GM10248 (cell line): Measurements from ENCODE around the gene SETD1A.
A peak's percentile ranks its signal among the peaks of the same experiment; 100 is the strongest.

Source experiments
- CTCF ChIA-PET: fragments of 300-600 bp; sonication (Branson Sonifier 250); formaldehyde crosslinking; extraction: SDS; loops from one replicate; lab custom pipeline; 2021; ENCODE audit warnings: antibody characterized with exemption; lab: Yijun Ruan, JAX
- POLR2A ChIA-PET: fragments of 350-650 bp; sonication (Branson Sonifier 250); formaldehyde crosslinking; extraction: SDS; loops from one replicate; lab custom pipeline; 2020; ENCODE audit warnings: antibody characterized with exemption; lab: Yijun Ruan, JAX
- DNase-seq: peaks from one replicate; pipeline ENCODE4 v3.0.0; 2012; ENCODE audit errors: extremely low spot score
- TF ChIP-seq, protein P1 (sequence below): IDR thresholded peaks from 2 replicates; pipeline ENCODE4 v1.5.1; 2012; ENCODE audit warnings: mild to moderate bottlenecking, low read depth; ENCODE audit errors: extremely low read depth, missing control alignments, control extremely low read depth

SETD1A gene

DNA sequence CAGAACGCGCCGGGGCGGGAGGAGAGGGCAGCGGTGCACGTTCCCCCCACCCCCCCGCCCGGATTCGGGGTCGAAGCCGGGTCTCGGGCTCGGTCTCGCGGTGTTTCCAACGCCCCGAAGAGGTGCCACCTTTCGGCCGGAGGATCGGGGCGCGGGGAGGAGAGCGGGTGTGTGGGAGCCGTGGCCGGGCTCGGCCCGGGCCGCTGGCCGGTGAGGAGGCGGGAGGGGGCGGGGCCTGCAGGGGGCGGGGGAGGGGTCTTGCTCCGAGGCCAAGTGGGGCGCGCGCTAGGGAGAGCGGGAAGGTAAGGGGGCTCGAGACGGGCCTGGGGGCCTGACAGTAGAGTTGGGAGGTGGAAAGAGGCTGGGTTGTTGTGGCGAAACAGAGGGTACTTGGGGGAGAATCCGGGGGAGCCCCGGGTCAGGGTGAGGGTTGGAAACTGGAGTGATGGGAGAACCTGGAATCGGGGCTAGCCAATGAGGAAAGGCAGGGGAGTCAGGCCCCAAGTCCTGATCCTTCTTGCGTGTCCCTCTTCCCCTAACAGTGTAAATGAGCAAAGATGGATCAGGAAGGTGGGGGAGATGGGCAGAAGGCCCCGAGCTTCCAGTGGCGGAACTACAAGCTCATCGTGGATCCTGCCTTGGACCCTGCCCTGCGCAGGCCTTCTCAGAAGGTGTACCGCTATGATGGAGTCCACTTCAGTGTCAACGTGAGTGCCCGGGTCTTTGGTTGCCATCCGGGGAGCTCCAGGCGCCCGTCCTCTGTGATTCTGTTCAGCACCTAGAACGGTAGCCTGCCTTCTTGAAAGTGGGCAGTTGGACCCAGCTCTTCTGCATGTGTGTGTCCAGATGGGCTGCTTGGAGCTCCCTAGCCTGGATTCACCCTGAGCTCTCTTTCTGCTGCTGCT lies 873 bp downstream of the SETD1A start:
- ChIA-PET POLR2A (no interaction called here), CTCF (interaction anchor here (0.7 to 1.4 kb wide), 2 partner anchors 103 to 910 kb away, joined by 3 to 4 read pairs; no protein-coding TSS in a partner anchor)
- peak; percentile 83 for DNase-seq
- TF ChIP-seq, protein P1, sequence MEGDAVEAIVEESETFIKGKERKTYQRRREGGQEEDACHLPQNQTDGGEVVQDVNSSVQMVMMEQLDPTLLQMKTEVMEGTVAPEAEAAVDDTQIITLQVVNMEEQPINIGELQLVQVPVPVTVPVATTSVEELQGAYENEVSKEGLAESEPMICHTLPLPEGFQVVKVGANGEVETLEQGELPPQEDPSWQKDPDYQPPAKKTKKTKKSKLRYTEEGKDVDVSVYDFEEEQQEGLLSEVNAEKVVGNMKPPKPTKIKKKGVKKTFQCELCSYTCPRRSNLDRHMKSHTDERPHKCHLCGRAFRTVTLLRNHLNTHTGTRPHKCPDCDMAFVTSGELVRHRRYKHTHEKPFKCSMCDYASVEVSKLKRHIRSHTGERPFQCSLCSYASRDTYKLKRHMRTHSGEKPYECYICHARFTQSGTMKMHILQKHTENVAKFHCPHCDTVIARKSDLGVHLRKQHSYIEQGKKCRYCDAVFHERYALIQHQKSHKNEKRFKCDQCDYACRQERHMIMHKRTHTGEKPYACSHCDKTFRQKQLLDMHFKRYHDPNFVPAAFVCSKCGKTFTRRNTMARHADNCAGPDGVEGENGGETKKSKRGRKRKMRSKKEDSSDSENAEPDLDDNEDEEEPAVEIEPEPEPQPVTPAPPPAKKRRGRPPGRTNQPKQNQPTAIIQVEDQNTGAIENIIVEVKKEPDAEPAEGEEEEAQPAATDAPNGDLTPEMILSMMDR = no peak

DNA sequence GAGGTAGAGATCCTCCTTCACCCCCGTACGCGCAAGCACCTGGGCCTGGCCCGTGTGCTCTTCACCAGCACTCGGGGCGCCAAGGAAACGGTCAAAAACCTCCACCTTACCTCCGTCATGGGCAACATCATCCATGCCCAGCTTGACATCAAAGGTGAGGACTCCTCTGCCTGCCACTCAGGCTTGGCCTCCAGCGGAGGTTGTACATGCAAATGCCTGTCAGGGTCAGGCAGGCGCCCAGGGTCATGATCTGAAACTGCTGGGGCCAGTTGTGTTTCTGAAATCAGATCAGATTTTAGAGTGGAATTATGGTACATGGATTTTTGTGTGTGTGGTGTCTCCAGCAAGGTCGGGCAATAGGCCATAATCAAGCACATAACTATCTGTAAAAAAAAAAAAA lies 3.8 kb downstream of the SETD1A start:
- ChIA-PET POLR2A (interaction anchor here (0.6 kb wide), 1 partner anchor 90 kb away, joined by 8 read pairs; no protein-coding TSS in a partner anchor), CTCF (interaction anchor here (1.2 to 5.3 kb wide), 2 partner anchors 8 to 12 kb away, joined by 3 to 25 read pairs; no protein-coding TSS in a partner anchor)
- DNase-seq = no peak
- TF ChIP-seq, protein P1 = no peak

DNA sequence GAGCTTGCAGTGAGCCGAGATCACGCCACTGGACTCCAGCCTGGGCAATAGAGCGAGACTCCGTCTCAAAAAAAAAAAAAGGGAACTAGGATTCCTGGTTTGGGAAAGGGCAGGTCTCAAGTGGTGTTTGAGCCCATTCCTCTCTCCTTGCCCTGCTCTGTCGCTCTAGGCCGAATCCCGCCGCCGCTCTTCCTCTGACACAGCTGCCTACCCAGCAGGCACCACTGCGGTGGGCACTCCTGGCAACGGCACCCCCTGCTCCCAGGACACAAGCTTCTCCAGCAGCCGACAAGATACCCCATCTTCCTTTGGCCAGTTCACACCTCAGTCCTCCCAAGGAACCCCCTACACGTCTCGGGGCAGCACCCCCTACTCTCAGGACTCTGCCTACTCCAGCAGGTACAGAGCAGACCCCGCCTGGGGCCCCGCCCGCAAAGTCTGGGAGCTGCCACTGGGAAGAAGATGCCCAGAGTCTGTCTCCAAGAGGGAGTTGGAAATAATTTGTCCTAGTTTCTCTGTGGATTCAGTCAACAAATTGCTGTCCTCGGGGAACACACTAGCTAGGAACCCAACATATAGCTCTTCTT lies 6.5 kb downstream of the SETD1A start:
- DNase-seq = no peak
- ChIA-PET CTCF (interaction anchor here (0.7 to 5.3 kb wide), 5 partner anchors 10 to 21 kb away, joined by 3 to 25 read pairs (median 5); partner anchors contain the start of gene HSD3B7), POLR2A (no interaction called here)
- TF ChIP-seq, protein P1 = no peak

DNA sequence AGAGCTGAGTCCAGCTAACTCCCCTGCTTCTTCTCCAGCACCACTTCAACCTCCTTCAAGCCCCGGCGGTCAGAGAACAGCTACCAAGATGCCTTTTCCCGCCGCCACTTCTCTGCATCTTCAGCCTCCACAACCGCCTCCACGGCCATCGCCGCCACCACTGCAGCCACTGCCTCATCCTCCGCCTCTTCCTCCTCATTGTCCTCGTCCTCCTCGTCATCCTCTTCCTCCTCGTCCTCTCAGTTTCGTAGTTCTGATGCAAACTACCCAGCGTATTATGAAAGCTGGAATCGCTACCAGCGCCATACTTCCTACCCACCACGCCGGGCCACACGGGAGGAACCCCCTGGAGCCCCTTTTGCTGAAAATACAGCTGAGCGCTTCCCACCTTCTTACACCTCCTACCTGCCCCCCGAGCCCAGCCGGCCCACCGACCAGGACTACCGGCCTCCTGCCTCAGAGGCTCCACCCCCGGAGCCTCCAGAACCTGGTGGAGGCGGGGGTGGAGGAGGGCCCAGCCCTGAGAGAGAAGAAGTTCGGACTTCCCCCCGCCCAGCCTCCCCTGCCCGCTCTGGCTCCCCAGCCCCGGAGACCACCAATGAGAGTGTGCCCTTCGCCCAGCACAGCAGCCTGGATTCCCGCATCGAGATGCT lies 7.1 kb downstream of the SETD1A start:
- ChIA-PET CTCF (interaction anchor here (0.7 to 5.3 kb wide), 5 partner anchors 11 to 22 kb away, joined by 3 to 25 read pairs (median 5); partner anchors contain the start of gene HSD3B7), POLR2A (no interaction called here)
- TF ChIP-seq, protein P1 = no peak
- DNase-seq = no peak

DNA sequence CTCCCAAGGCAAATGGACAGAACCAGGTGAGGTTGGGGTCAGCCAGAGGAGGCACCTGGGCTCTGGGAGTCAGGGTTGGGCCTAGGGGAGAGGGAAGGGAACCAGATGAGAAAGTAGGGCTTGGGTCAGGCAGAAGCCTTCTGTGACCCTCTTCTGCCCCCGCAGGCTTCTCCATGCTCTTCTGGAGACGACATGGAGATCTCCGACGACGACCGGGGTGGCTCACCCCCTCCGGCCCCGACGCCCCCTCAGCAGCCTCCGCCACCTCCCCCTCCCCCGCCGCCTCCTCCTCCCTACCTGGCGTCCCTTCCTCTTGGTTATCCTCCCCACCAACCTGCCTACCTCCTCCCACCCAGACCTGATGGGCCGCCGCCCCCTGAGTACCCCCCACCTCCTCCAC lies 7.9 kb downstream of the SETD1A start:
- DNase-seq = no peak
- ChIA-PET POLR2A (no interaction called here), CTCF (interaction anchor here (1.6 to 5.3 kb wide), 2 partner anchors 12 to 19 kb away, joined by 6 to 25 read pairs; partner anchors contain the start of gene HSD3B7)
- TF ChIP-seq, protein P1 = no peak

DNA sequence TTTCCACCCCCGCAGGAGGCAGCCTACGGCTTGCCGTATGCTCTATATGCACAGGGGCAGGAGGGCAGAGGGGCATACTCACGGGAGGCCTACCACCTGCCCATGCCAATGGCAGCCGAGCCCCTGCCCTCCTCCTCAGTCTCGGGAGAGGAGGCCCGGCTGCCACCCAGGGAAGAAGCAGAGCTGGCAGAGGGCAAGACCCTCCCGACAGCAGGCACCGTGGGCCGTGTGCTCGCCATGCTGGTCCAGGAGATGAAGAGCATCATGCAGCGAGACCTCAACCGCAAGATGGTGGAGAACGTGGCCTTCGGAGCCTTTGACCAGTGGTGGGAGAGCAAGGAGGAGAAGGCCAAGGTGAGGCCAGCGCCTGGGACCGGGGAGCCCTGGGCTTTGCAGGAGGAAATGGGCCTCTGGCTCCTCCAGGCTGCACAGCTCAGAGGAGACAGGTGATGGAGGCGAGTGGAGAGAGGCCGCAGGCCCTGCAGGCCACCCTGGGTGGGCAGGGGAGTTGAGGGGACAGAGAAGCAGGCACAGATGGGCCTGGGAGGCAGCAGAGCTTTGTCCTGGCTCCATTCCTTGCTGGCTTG lies 8.6 kb downstream of the SETD1A start:
- POLR2A ChIA-PET = no interaction called here
- TF ChIP-seq, protein P1 = no peak
- CTCF ChIA-PET = interaction anchor here (1.6 to 5.3 kb wide), 2 partner anchors 12 to 19 kb away, joined by 6 to 25 read pairs; partner anchors contain the start of gene HSD3B7
- no peak for DNase-seq
